GM06990 (cell line): ENCODE data around the gene MIEF2.

ENCODE experiments used
- DNase-seq: peaks from one replicate; pipeline ENCODE4 v3.0.0-alpha.2; 2011; ENCODE audit not compliant: insufficient read length; ENCODE audit errors: extremely low read depth
- H3K27me3 ChIP-seq: replicated peaks from 2 replicates; pipeline ENCODE4 v1.6.0; 2011; ENCODE audit warnings: low read length; ENCODE audit not compliant: control insufficient read depth, insufficient read depth
- H3K36me3 ChIP-seq: 2 replicates; pipeline ENCODE4 v1.5.1; 2011; ENCODE audit warnings: low read length; ENCODE audit not compliant: control insufficient read depth, insufficient read depth
- H3K4me3 ChIP-seq: replicated peaks from 2 replicates; pipeline ENCODE4 v1.5.1; 2011; ENCODE audit warnings: low read depth, mild to moderate bottlenecking, control low read depth, low read length
- TF ChIP-seq, protein P1 (sequence below): IDR thresholded peaks from 2 replicates; pipeline ENCODE4 v1.5.1; 2011; ENCODE audit warnings: low read length, control low read depth, mild to moderate bottlenecking, inconsistent platforms; ENCODE audit not compliant: insufficient read depth, poor library complexity, severe bottlenecking

Gene MIEF2

DNA sequence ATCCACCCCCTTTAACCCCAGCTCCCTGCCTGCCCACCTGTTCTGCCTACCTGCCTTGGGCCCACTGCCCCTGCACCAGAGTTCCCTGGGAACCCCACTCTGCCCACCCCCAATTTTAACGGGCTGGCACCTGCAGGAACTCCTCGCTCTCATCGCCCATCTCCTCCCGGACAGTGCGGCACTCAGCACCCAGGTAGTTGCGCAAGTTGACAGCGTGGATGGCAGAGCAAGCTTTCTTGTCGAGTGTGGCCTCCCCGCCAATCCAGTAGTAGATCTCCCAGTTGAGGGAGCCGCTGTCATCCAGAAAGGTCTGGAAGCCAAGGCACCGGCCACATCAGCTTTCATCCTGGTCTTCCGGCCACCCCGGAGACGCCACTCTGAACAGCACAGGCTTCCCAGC is 9.8 kb upstream of the MIEF2 start:
- H3K4me3 ChIP-seq, result no peak overlapping the region
- DNase-seq, result no peak
- TF ChIP-seq, protein P1, sequence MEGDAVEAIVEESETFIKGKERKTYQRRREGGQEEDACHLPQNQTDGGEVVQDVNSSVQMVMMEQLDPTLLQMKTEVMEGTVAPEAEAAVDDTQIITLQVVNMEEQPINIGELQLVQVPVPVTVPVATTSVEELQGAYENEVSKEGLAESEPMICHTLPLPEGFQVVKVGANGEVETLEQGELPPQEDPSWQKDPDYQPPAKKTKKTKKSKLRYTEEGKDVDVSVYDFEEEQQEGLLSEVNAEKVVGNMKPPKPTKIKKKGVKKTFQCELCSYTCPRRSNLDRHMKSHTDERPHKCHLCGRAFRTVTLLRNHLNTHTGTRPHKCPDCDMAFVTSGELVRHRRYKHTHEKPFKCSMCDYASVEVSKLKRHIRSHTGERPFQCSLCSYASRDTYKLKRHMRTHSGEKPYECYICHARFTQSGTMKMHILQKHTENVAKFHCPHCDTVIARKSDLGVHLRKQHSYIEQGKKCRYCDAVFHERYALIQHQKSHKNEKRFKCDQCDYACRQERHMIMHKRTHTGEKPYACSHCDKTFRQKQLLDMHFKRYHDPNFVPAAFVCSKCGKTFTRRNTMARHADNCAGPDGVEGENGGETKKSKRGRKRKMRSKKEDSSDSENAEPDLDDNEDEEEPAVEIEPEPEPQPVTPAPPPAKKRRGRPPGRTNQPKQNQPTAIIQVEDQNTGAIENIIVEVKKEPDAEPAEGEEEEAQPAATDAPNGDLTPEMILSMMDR, result no peak
- no peaks in the 10 kb centered on the region for H3K27me3 ChIP-seq
- peaks cover 48% of the 10 kb centered on the region for H3K36me3 ChIP-seq

DNA sequence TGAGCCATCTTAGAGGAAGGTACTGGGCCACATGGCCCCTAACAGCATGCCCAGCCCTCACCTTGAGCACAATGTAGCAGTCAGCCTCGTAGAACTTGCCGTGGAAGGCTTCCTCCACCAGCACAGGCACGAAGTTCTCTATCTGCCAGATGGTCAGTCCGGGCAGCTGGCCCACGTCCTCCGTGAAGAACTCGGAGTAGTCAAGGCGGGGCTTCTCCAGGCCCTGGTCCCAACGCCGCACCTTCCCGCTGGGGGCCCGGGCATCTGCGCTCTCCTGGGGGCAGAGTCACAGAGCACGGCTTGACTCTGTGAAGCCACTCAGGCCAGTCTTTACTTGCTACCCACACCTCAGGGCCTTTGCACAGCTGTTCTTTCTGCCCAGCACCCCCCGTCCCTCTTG is 9.3 kb upstream of the MIEF2 start:
- Histone ChIP-seq H3K27me3 (no peaks in the 10 kb centered on the region), H3K36me3 (peaks cover 46% of the 10 kb centered on the region), H3K4me3 (no peak overlapping the region)
- TF ChIP-seq, protein P1, result no peak
- DNase-seq, result no peak

DNA sequence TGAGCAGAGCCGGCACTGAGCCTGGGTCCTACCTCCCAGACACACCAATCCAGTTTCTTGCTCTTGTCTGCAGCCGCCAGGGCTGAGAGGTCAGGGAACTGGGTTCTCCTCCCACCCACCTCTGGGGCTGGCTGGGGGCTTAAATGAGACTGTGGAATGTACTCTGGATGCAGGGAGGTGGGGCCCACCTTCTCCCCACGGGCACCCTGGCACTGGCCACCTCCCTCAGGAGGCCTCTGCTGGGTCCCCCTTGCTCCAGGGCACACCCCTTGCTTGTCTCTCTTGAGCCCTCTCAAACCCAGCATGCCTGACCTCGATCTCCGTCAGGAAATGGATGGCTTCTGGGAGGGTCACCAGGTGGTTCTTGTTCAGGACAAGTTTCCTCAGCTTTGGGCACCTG is 8.3 kb upstream of the MIEF2 start:
- no peak overlapping the region for H3K4me3 ChIP-seq
- TF ChIP-seq, protein P1, result no peak
- no peaks in the 10 kb centered on the region for H3K27me3 ChIP-seq
- peaks cover 44% of the 10 kb centered on the region for H3K36me3 ChIP-seq
- DNase-seq, result no peak

DNA sequence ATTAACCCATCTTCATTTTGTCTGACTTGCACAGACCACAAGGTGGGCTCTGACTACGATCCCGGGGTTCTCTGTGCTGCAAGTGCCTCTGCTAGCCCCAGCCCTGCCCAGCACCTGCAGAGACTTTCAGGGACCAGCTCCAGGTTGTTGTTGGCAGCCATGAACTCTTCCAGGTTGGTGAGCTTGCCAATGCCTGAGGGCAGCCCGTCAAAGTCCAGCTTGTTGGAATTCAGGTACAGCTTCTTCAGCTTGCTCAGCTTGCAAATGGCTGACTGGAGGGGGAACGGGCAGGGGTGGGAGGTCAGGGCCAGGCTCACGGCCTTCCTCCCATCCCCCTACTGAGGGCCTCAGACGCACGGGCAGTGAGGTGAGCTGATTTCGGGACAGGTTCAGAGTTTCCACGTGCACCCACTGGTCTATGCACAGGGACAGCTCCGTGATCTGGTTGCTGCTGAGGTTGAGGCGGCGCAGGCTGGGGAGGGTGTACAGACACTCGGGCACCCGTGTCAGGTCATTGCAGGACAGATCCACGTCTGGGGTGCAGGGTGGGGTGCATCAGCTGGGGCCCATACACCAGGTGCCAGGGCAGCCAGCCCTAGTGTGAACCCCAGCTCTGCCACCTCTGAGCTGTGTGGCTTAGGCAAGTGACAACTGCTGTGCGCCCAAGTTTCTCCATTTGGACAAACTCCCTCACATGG is 7.1 kb upstream of the MIEF2 start:
- Histone ChIP-seq H3K27me3 (no peaks in the 10 kb centered on the region), H3K36me3 (peaks cover 39% of the 10 kb centered on the region), H3K4me3 (no peak overlapping the region)
- TF ChIP-seq, protein P1, result no peak
- no peak for DNase-seq

DNA sequence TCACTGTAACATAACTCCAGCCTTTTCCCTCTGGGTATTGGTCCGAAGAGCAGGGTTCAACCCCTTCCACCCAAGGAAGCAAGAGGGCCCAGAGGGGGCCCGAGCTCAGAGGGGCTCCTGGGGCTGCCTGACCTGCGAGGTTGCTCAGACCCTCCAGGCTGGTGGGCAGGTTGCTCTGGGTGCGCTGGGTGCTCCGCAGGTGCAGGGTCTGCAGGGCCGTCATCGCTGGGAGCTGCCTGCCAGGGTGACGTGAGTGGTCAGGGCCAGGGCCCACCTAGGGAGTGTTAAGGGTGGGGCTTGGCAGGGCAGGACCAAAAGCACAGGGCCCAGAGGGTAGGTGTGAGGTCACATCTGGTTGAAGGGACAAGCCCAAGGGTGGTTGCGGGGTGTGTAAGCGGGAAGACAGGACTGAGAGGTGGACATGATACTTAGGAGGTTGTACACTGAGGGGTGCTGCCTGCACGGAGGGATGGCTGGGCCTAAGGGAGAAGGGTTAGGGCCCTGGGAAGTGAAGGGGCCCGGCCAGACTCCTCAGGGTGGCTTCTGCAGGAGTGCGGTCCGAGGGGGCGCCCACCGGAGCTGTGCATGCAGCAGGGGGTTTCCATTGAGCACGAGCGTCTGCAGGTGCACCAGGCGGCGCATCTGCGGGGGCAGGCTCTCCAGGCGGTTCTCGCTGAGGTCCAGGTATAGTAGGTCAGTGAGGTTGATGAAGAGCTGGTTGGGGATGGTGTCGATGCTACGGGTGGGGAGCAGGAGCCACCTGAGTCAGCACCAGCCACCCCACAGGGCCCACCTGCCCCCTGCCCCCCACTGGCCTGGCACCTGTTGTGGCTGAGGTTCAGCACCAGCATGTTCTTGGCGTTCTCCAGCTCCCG is 6.3 kb upstream of the MIEF2 start:
- TF ChIP-seq, protein P1, result no peak
- peaks cover 33% of the 10 kb centered on the region for H3K36me3 ChIP-seq
- DNase-seq, result no peak
- no peaks in the 10 kb centered on the region for H3K27me3 ChIP-seq
- H3K4me3 ChIP-seq, result no peak overlapping the region
